ENCODE measurements around the gene THEMIS.
"Not testable (repeated sequence)": the region's sequence is repeated elsewhere in the genome, so short reads cannot be mapped to it uniquely, and the experiment has no call there.

Gene THEMIS

DNA sequence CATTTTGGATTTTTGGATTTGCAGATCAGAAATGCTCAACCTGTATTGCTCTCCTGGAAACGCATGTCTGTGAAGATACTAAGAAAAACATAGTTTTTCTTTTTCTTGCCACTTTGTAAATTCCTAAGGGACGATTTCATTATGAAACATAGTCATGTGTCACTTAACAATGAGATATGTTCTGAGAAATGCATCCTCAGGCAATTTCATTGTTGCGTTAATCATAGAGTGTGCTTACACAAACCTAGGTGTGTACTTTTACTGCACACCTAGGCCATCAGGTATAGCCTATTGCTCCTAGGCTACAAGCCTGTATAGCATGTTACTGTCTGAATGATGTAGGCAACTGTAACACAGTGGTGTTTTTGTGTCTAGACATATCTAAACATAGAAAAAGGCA is 13.4 kb upstream of the THEMIS start:
- no peak for DNase-seq (ENCODE audit: low read depth in 3 of 3)

DNA sequence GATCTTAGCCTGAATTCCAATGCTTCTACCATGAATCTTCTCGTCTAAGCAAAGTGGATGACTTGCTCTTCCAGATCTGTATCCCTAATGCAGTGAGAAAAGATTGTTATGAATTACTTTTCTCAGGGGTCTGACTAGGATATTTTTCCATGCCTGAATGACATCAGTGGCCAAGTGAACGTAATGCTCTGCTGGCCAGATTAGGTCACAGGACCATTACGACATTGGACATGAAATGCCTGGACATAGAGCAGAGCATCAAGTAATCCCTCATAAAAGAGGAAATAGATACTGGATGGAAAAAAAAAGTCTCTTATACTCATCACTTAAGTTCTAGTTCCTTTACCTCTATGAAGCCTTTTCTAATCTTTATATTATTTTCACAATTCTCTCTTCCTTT is 12.1 kb upstream of the THEMIS start:
- no peak for DNase-seq (ENCODE audit: low read depth in 3 of 3)

GRCh38 chr6:127907960-127908640 is 7.2 kb upstream of the THEMIS start:
- DNase-seq (ENCODE audit: low read depth in 3 of 3), result no peak

DNA sequence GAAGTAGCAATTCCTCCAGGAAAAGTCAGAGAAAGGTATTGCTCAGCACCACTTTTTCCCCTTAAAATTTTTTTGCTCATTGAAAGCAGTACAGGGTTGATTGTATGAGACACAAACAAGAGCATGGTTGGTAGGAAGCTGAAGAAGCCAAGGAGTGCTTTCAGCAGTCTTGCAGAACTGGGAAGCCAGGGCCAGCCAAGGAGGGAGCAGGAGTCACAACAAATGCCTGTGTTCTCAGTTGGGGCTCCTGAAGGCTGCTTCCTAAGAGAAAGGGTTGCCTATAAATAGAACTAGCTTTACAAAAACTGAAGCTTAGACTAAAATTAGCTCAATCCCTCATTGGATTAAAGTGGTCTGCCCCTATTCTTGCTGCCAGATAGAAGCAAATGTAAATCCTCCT is 3.3 kb upstream of the THEMIS start:
- DNase-seq (ENCODE audit: low read depth in 3 of 3), result no peak

GRCh38 chr6:127902933-127903332 is 2.1 kb upstream of the THEMIS start:
- DNase-seq (ENCODE audit: low read depth in 3 of 3), result no peak

- no peak for DNase-seq (ENCODE audit: low read depth in 3 of 3)
Observed at GRCh38 chr6:127897484-127897883, 3.4 kb downstream of the THEMIS start.

DNA sequence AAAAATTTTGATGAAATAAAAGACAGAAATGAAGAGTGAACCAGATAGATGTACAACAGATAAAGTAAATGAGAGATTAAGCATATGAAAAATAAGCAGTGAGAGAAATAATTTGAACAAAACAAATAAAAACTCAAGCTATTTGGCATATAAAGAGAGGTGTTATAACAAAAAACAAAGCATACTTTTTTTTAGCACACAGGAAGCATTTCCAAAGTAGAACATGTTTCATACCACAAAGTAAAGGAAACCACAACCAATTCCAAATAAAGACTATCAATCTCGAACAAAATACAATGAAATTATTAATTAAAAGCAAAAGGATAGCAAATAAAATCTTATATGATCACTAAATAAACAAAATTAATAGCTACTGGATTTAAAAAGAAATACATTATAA is 6.8 kb downstream of the THEMIS start:
- no peak for DNase-seq (ENCODE audit: low read depth in 3 of 3)

DNA sequence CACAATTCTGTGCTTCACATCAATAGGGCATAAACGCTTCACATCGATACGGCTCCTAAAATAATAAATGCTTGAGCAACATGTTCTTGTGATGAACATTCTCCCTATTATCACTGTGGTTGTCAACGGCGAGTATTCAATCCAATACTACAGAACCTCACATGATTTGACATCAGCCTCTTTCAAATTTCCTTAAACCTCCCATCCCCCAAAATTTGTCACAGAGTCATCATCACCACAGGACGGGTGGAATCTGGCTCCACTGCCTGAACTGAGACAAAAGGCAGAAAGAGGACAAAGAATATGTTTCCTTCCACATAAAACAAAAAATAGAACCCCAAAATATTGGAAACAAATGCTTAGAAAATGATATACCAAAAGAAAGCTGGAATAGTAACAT is 7.3 kb downstream of the THEMIS start:
- DNase-seq (ENCODE audit: low read depth in 3 of 3), result no peak

DNA sequence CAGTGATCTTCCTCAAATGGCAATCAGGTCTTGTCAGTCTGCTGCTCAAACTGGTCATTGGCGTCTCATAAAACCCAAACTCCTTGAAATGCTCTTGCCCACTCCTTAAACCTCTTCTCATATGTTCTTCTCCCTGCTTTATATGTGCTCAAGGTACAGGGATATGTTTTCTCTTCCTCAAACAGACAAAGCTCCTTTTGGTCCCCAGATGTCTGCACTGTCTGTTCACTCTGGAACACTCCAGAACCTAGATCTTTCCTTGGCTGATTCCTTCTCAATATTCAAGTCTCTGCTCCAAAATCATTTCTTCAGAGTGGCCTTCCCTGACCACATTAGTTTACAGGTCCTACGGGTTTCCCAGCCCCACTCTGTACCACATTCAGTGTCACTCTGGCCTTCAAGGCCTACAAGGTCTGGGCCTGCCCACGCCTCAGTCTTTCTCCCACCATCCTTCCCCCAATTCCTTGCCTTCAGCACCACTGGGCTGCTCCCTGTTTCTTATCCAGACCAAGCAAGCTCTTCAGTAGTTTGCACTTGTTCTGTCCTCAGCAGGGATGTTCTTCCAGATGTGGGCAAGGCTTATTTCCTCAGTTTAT is 9.0 kb downstream of the THEMIS start:
- DNase-seq (ENCODE audit: low read depth in 3 of 3), result no peak

DNA sequence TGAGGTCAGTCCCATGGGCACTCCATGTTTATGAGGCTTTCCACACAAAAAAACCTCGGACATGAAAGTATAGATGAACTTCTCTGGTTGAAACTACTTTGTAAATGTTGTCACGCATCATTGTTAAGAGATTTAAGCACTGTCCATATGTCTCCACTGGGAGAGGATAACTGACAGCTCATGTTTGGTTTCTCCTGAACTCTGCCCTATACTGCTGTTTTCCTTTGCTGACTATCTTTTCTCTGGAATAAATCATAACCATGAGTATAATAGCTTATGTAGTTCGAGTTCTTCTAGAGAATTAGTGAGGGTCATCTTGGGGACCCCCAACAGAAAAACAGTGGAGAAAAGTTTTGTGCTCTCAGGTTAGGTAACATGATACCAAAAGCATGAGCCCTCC is 14.3 kb downstream of the THEMIS start:
- DNase-seq (ENCODE audit: low read depth in 3 of 3), result no peak

GRCh38 chr6:127884134-127884533 is 16.7 kb downstream of the THEMIS start:
- DNase-seq (ENCODE audit: low read depth in 3 of 3), result no peak

DNA sequence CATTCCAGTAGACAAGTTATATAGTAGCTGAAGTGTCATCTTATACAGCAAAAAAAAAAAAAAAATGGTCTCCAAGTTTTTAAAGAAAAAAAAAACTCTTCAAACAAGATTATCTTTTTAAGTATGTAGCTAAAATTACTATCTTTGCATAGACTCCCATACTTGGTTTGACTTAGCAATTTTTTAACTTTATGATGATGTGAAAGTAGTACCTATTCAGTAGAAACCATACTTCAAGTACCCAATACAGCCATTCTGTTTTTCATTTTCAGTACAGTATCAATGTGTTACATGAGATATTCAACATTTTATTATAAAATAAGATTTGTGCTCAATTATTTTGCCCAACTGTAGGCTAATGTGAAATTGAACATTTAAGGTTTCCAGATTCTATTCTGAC is 18.9 kb downstream of the THEMIS start:
- DNase-seq (ENCODE audit: low read depth in 3 of 3), result not testable (repeated sequence)

DNA sequence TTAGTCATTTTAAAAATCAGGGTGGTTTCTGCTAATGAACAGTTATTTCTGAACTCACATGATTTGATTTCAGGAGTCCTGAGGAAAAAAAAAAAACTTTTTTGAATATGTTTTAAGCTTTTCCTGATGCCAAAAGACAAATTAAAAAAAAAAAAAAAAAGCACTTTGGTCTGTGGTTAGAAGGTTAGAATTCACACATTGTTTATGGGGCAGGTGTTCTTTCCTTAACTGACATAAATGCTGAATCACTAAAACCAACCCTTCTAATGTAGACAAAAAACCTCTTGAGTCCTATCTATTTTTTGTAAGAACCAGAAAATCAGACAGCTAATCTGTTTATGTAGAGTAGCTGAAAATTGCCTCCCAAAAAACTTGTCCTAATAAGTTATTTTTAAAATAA is 20.4 kb downstream of the THEMIS start:
- DNase-seq (ENCODE audit: low read depth in 3 of 3), result no peak

GRCh38 chr6:127879685-127880084 is 21.2 kb downstream of the THEMIS start:
- DNase-seq (ENCODE audit: low read depth in 3 of 3), result no peak

- DNase-seq (ENCODE audit: low read depth in 3 of 3), result no peak
Observed at GRCh38 chr6:127878115-127878514, 22.7 kb downstream of the THEMIS start.

GRCh38 chr6:127877231-127877630 is 23.6 kb downstream of the THEMIS start:
- DNase-seq (ENCODE audit: low read depth in 3 of 3), result no peak

GRCh38 chr6:127869772-127870404 is 31.0 kb downstream of the THEMIS start:
- DNase-seq (ENCODE audit: low read depth in 3 of 3), result no peak

- DNase-seq (ENCODE audit: low read depth in 3 of 3), result no peak
Observed at GRCh38 chr6:127869183-127869582, 31.7 kb downstream of the THEMIS start.

- DNase-seq (ENCODE audit: low read depth in 3 of 3), result no peak
Observed at GRCh38 chr6:127868338-127868737, 32.5 kb downstream of the THEMIS start.

DNA sequence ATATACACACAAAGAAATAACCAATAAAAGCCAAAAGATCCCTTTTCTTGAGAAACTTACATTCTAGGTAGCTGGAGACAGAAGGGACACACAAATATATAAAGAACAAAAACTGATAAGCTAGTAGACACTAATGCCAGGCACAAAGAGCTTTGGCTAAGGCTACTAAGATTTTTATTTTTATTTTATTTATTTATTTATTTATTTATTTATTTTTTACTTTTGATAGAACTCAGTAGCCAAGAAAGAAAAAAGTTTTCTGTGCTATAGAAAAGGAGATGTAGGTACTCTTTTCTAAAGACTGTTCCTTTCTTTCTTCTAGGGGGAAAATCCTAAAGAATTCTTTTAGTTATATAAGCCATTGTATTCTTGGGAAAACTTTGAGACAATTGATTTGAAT is 34.1 kb downstream of the THEMIS start:
- DNase-seq (ENCODE audit: low read depth in 3 of 3), result no peak

DNA sequence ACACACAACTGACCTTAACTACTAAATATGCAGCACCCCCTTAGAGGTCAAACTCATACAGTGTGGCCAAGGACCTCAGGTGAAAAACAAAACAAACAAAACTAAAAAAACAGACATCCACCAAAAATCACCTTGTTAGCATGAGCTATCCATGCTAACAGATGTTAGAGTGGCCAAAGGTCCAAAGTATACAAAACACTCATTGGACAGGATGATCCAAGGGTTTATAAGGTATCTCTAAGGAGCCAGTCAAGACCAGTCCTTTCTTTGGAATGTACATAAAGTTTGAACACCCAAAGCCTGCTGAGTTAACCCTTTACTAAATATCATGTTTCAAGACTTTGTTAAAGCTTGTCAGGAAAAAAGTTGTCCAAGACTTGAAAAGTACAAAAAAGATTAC is 35.8 kb downstream of the THEMIS start:
- no peak for DNase-seq (ENCODE audit: low read depth in 3 of 3)

- DNase-seq (ENCODE audit: low read depth in 3 of 3), result no peak
Observed at GRCh38 chr6:127864701-127865100, 36.2 kb downstream of the THEMIS start.

- no peak for DNase-seq (ENCODE audit: low read depth in 3 of 3)
Observed at GRCh38 chr6:127860723-127861122, 40.1 kb downstream of the THEMIS start.

Measured in stimulated activated CD4-positive, alpha-beta T cell treated with anti-CD3 and anti-CD28 coated beads, TNF-alpha, amount 100 ng/mL, for 4 hours (primary cell).